ENCODE measurements around the gene ZEB1. TPM values are rescaled to one million over a fixed set of nuclear protein-coding genes. Genes with fewer than 3 reads are reported as not detected.

The ZEB1 gene
- total and polyA plus RNA-seq, 10 of the 15 experiments (the other 5 are each of a cell fraction or from before 2014, with no cell fraction given), result 10.4 to 35.6 (median 24.5) TPM

DNA sequence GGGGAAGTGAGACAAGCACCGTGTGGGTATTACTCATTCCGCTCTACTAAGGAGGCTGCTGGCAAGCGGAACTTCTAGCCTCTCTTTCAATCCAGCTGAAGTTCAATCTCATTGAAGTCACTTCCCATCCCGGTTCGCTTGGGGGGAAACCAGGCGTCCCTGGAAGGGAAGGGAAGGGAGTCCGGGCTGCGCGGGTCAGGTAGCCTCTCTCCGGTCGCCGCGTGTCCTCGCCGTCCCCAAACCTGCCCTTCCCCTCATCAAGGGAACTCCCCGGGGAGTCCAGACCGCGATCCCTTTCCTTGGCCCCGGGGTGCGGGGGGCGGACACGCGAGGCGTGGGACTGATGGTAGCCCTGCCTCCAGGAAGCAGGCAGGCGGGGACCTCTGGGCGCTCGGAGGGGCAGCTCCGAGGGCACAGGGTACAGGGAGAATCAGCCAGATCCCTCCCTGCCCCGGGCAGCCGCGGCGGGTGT lies 598 bp upstream of the ZEB1 start (continued):
- TF ChIP-seq ZNF207 (IDR thresholded peaks at IDR 0.05; ENCODE audit: borderline replicate concordance), result peak; percentile 42
- peak; percentile 92; the same call in 1 of the 2 replicates for TF ChIP-seq PAX5 (IDR thresholded peaks at IDR 0.05; ENCODE audit: borderline replicate concordance, low read depth, low read length)
- TF ChIP-seq HDAC6 (IDR thresholded peaks at IDR 0.05; ENCODE audit: unreplicated experiment), result peak; percentile 80
- peak; percentile 75; the same call in 1 of the 2 replicates for TF ChIP-seq CHD1 (IDR thresholded peaks at IDR 0.05; ENCODE audit: low read depth, low read length)
- TF ChIP-seq IKZF1 (conservative IDR thresholded peaks at IDR 0.05), result peak; percentile 99
- peak; percentile 99; the same call in 1 of the 2 replicates for TF ChIP-seq IRF4 (IDR thresholded peaks at IDR 0.05; ENCODE audit: low read depth, low read length)
- TF ChIP-seq KDM1A (IDR thresholded peaks at IDR 0.05; ENCODE audit: borderline replicate concordance), result no peak
- TF ChIP-seq, protein P1, sequence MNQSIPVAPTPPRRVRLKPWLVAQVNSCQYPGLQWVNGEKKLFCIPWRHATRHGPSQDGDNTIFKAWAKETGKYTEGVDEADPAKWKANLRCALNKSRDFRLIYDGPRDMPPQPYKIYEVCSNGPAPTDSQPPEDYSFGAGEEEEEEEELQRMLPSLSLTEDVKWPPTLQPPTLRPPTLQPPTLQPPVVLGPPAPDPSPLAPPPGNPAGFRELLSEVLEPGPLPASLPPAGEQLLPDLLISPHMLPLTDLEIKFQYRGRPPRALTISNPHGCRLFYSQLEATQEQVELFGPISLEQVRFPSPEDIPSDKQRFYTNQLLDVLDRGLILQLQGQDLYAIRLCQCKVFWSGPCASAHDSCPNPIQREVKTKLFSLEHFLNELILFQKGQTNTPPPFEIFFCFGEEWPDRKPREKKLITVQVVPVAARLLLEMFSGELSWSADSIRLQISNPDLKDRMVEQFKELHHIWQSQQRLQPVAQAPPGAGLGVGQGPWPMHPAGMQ (IDR thresholded peaks at IDR 0.05; ENCODE audit: borderline replicate concordance), result no peak
- peak; percentile 59; the same call in 1 of the 2 replicates for TF ChIP-seq RCOR1 (conservative IDR thresholded peaks at IDR 0.05; ENCODE audit: low read depth, low read length)
- TF ChIP-seq, protein P2, sequence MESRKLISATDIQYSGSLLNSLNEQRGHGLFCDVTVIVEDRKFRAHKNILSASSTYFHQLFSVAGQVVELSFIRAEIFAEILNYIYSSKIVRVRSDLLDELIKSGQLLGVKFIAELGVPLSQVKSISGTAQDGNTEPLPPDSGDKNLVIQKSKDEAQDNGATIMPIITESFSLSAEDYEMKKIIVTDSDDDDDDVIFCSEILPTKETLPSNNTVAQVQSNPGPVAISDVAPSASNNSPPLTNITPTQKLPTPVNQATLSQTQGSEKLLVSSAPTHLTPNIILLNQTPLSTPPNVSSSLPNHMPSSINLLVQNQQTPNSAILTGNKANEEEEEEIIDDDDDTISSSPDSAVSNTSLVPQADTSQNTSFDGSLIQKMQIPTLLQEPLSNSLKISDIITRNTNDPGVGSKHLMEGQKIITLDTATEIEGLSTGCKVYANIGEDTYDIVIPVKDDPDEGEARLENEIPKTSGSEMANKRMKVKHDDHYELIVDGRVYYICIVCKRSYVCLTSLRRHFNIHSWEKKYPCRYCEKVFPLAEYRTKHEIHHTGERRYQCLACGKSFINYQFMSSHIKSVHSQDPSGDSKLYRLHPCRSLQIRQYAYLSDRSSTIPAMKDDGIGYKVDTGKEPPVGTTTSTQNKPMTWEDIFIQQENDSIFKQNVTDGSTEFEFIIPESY (IDR thresholded peaks at IDR 0.05), result 0 out of 2 replicates have a peak, but pooled peaks have one; percentile 1
- TF ChIP-seq RELA (IDR thresholded peaks at IDR 0.05; ENCODE audit: borderline replicate concordance, partially characterized antibody), result no peak
- peak; percentile 79 for TF ChIP-seq MTA2 (IDR thresholded peaks at IDR 0.05; ENCODE audit: low read depth)
- TF ChIP-seq, protein P3, sequence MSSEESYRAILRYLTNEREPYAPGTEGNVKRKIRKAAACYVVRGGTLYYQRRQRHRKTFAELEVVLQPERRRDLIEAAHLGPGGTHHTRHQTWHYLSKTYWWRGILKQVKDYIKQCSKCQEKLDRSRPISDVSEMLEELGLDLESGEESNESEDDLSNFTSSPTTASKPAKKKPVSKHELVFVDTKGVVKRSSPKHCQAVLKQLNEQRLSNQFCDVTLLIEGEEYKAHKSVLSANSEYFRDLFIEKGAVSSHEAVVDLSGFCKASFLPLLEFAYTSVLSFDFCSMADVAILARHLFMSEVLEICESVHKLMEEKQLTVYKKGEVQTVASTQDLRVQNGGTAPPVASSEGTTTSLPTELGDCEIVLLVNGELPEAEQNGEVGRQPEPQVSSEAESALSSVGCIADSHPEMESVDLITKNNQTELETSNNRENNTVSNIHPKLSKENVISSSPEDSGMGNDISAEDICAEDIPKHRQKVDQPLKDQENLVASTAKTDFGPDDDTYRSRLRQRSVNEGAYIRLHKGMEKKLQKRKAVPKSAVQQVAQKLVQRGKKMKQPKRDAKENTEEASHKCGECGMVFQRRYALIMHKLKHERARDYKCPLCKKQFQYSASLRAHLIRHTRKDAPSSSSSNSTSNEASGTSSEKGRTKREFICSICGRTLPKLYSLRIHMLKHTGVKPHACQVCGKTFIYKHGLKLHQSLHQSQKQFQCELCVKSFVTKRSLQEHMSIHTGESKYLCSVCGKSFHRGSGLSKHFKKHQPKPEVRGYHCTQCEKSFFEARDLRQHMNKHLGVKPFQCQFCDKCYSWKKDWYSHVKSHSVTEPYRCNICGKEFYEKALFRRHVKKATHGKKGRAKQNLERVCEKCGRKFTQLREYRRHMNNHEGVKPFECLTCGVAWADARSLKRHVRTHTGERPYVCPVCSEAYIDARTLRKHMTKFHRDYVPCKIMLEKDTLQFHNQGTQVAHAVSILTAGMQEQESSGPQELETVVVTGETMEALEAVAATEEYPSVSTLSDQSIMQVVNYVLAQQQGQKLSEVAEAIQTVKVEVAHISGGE (CRISPR knock-in tag; IDR thresholded peaks at IDR 0.05), result no peak
- TF ChIP-seq, protein P4, sequence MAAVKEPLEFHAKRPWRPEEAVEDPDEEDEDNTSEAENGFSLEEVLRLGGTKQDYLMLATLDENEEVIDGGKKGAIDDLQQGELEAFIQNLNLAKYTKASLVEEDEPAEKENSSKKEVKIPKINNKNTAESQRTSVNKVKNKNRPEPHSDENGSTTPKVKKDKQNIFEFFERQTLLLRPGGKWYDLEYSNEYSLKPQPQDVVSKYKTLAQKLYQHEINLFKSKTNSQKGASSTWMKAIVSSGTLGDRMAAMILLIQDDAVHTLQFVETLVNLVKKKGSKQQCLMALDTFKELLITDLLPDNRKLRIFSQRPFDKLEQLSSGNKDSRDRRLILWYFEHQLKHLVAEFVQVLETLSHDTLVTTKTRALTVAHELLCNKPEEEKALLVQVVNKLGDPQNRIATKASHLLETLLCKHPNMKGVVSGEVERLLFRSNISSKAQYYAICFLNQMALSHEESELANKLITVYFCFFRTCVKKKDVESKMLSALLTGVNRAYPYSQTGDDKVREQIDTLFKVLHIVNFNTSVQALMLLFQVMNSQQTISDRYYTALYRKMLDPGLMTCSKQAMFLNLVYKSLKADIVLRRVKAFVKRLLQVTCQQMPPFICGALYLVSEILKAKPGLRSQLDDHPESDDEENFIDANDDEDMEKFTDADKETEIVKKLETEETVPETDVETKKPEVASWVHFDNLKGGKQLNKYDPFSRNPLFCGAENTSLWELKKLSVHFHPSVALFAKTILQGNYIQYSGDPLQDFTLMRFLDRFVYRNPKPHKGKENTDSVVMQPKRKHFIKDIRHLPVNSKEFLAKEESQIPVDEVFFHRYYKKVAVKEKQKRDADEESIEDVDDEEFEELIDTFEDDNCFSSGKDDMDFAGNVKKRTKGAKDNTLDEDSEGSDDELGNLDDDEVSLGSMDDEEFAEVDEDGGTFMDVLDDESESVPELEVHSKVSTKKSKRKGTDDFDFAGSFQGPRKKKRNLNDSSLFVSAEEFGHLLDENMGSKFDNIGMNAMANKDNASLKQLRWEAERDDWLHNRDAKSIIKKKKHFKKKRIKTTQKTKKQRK (IDR thresholded peaks at IDR 0.05; ENCODE audit: low read depth, low read length), result no peak
- TF ChIP-seq NR2C2 (IDR thresholded peaks at IDR 0.05; ENCODE audit: borderline replicate concordance, control insufficient read depth, insufficient read length, low read depth), result no peak
- no peak for TF ChIP-seq STAT3 (IDR thresholded peaks at IDR 0.05; ENCODE audit: low read depth, low read length)
- no peak for TF ChIP-seq SMC3 (IDR thresholded peaks at IDR 0.05; ENCODE audit: borderline replicate concordance, low read length)
- TF ChIP-seq TCF3 (IDR thresholded peaks at IDR 0.05; ENCODE audit: borderline replicate concordance, insufficient read depth, low read depth, low read length), result no peak; the same call in 1 of the 2 replicates
